ENCODE data around the gene OR10D3. TPM values are rescaled to one million over a fixed set of nuclear protein-coding genes. Genes with fewer than 3 reads are reported as not detected.
A peak's percentile ranks its signal among the peaks of the same experiment; 100 is the strongest.

OR10D3 gene
- total and polyA plus RNA-seq, 8 donors: not detected

DNA sequence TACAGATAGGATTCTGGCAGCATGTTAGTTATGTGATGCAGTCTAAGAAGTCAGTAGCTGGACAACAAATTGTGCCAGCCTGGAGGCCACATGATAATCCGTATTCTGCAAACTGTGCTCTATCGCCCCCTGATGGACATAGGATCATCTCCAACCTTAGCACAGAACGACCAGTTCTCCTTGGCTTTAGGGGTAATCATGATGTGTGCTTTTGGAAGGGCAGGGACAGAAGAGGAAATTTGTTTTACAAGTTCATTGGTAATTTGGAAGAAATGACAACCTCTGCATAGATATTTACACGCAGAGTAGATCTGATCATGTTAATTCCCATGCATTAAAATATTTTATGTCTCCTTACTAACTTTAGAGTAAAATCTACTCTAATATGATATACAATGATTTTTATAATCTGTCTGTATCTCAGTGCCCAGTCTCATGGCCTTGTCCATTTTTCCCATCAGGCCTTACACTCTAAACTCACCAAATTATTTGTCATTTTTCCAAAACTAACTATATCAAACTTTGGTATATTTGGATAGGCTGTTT lies 12.1 kb downstream of the OR10D3 start:
- Histone ChIP-seq H3K27ac (peak overlapping the region in 1 of 2 donors; percentile 46), H3K36me3 (no peaks in the 10 kb centered on the region), H3K4me1 (peaks cover 0 to 5% of the 10 kb centered on the region in 2 donors), H3K4me3 (no peak overlapping the region), H3K27me3 (no peaks in the 10 kb centered on the region), H3K9me3 (no peaks in the 10 kb centered on the region)
- DNase-seq (peak in 1 of 4 donors; percentile 26), ATAC-seq (peak; percentile 93)
- intact Hi-C loops (cut with DNase I): loop anchor here in 1 of 2 donors (10.0 kb wide), 1 partner anchor 120 kb away; no protein-coding TSS in a partner anchor
- TF ChIP-seq, protein P1, sequence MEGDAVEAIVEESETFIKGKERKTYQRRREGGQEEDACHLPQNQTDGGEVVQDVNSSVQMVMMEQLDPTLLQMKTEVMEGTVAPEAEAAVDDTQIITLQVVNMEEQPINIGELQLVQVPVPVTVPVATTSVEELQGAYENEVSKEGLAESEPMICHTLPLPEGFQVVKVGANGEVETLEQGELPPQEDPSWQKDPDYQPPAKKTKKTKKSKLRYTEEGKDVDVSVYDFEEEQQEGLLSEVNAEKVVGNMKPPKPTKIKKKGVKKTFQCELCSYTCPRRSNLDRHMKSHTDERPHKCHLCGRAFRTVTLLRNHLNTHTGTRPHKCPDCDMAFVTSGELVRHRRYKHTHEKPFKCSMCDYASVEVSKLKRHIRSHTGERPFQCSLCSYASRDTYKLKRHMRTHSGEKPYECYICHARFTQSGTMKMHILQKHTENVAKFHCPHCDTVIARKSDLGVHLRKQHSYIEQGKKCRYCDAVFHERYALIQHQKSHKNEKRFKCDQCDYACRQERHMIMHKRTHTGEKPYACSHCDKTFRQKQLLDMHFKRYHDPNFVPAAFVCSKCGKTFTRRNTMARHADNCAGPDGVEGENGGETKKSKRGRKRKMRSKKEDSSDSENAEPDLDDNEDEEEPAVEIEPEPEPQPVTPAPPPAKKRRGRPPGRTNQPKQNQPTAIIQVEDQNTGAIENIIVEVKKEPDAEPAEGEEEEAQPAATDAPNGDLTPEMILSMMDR (IDR thresholded peaks at IDR 0.05): peak; percentile 59 to 64

DNA sequence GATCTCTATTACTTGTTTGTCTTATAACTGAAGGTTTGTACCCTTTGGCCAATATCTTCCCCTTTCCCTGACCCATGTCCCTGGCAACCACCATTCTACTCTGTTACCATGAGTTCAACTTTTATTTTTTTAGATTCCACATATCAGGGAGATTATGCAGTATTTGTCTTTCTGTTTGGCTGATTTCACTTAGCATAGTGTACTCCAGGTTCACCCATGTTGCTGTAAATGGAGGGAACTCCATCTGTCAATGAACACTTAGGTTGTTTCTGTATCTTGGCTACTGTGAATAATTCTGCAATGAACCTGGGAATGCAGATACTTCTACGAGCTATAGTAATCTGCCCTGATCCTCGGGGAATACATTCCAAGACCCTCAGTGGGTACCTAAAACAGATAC lies 14.9 kb downstream of the OR10D3 start:
- ATAC-seq (no peak), DNase-seq (no peak)
- Histone ChIP-seq H3K27me3 (no peaks in the 10 kb centered on the region), H3K36me3 (no peaks in the 10 kb centered on the region), H3K27ac (no peak overlapping the region), H3K4me1 (peaks cover 0 to 4% of the 10 kb centered on the region in 2 donors), H3K4me3 (no peak overlapping the region), H3K9me3 (no peaks in the 10 kb centered on the region)
- intact Hi-C loops (cut with DNase I): loop anchor here in 1 of 2 donors (10.0 kb wide), 1 partner anchor 123 kb away; no protein-coding TSS in a partner anchor
- TF ChIP-seq, protein P1 (IDR thresholded peaks at IDR 0.05): no peak

DNA sequence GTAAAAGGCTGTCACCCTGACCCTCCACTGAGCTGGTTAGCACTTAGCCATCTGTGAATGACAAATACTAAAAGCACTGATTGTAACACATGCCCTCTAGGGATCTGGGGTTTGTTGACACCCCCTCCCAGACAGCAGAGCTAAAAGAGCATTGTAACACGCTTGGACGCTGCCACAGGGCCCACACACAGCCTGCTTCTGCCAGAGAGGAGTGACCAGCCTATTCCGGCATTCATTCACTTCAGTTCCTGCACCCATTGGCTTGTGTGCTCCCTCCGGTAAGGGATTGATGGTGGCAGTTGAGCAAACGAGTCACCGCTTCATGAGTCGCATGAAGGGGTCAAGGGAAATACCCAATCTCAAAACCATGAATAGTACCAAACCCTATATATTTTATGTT lies 15.8 kb downstream of the OR10D3 start:
- intact Hi-C loops (cut with DNase I): loop anchor here in 1 of 2 donors (10.0 kb wide), 1 partner anchor 124 kb away; no protein-coding TSS in a partner anchor
- Histone ChIP-seq H3K27me3 (no peaks in the 10 kb centered on the region), H3K4me1 (no peaks in the 10 kb centered on the region), H3K9me3 (no peaks in the 10 kb centered on the region), H3K36me3 (no peaks in the 10 kb centered on the region), H3K4me3 (no peak overlapping the region), H3K27ac (no peak overlapping the region)
- TF ChIP-seq, protein P1 (IDR thresholded peaks at IDR 0.05): no peak
- no peak for ATAC-seq
- DNase-seq: no peak

- no peaks in the 10 kb centered on the region for H3K36me3 ChIP-seq
- no peaks in the 10 kb centered on the region for H3K27me3 ChIP-seq
- TF ChIP-seq, protein P1 (IDR thresholded peaks at IDR 0.05): no peak
- H3K27ac ChIP-seq: no peak overlapping the region
- H3K4me1 ChIP-seq: no peaks in the 10 kb centered on the region
- H3K4me3 ChIP-seq: no peak overlapping the region
- DNase-seq (no peak), ATAC-seq (no peak)
- intact Hi-C loops (cut with DNase I): loop anchor here in 1 of 2 donors (10.0 kb wide), 1 partner anchor 125 kb away; no protein-coding TSS in a partner anchor
- no peaks in the 10 kb centered on the region for H3K9me3 ChIP-seq
These were observed 16.6 kb downstream of the OR10D3 start for GRCh38 chr11:124199702-124200101.

GRCh38 chr11:124200671-124201070 lies 17.5 kb downstream of the OR10D3 start:
- Histone ChIP-seq H3K36me3 (no peaks in the 10 kb centered on the region), H3K27me3 (no peaks in the 10 kb centered on the region), H3K9me3 (no peaks in the 10 kb centered on the region), H3K27ac (no peak overlapping the region), H3K4me1 (no peaks in the 10 kb centered on the region), H3K4me3 (no peak overlapping the region)
- intact Hi-C loops (cut with DNase I): no loop called here
- no peak for DNase-seq
- TF ChIP-seq, protein P1 (IDR thresholded peaks at IDR 0.05): no peak
- no peak for ATAC-seq

All from left lung (tissue), 10 donors.